Spleen (tissue), 11 donors: ENCODE measurements around the gene CENPP. TPM values are rescaled to one million over a fixed set of nuclear protein-coding genes. Genes with fewer than 3 reads are reported as not detected.

ENCODE experiments used
- DNase-seq: peaks from one replicate; pipeline ENCODE4 v3.0.0-alpha.2; 2020
- H3K27ac ChIP-seq, 8 donors: fragments of 200-600 bp; sonication (generic) in 7 of 8; 1 replicate in 4 of 8; 2 replicates in 4 of 8; pipeline versions ENCODE4 v1.5.0 to v1.8.0; 2016 to 2021; ENCODE audit warnings: inconsistent platforms in 4 of 8, mild to moderate bottlenecking in 4 of 8, moderate library complexity in 1 of 8
- H3K27me3 ChIP-seq, 7 donors: fragments of 200-600 bp; sonication (generic) in 6 of 7; replicated peaks in 1 of 7; 1 replicate in 4 of 7; 2 replicates in 3 of 7; pipeline versions ENCODE4 v1.5.0 to v1.8.0; 2016 to 2021; ENCODE audit warnings: inconsistent platforms in 3 of 7, mild to moderate bottlenecking in 1 of 7
- H3K36me3 ChIP-seq, 6 donors: fragments of 200-600 bp; sonication (generic) in 5 of 6; 1 replicate in 4 of 6; 2 replicates in 2 of 6; pipeline versions ENCODE4 v1.5.0 to v1.8.0; 2016 to 2021; ENCODE audit warnings: inconsistent platforms in 2 of 6
- H3K4me1 ChIP-seq, 6 donors: fragments of 200-600 bp; sonication (generic) in 5 of 6; 1 replicate in 3 of 6; 2 replicates in 3 of 6; pipeline versions ENCODE4 v1.5.0 to v1.8.0; 2016 to 2021; ENCODE audit warnings: inconsistent platforms in 3 of 6
- H3K4me3 ChIP-seq, 8 donors: fragments of 200-600 bp; sonication (generic) in 7 of 8; 1 replicate in 4 of 8; 2 replicates in 4 of 8; pipeline versions ENCODE4 v1.5.0 to v1.8.0; 2016 to 2021; ENCODE audit warnings: inconsistent platforms in 4 of 8, mild to moderate bottlenecking in 4 of 8, moderate library complexity in 2 of 8
- H3K9me3 ChIP-seq, 8 donors: fragments of 200-600 bp; sonication (generic) in 7 of 8; 1 replicate in 4 of 8; 2 replicates in 4 of 8; pipeline versions ENCODE4 v1.5.0 to v1.8.0; 2016 to 2021; ENCODE audit warnings: inconsistent platforms in 4 of 8
- CTCF ChIP-seq, 11 experiments: fragments of 200-600 bp in 7 of 11; fragments of 450-650 bp in 4 of 11; sonication (generic) in 4 of 11; IDR thresholded peaks in 8 of 11; conservative IDR thresholded peaks in 3 of 11; 1 replicate in 7 of 11; 2 replicates in 4 of 11; pipeline versions ENCODE4 v1.4.0 to v1.8.0; 2016 to 2021; ENCODE audit warnings: antibody characterized with exemption in 11 of 11, inconsistent platforms in 4 of 11, mild to moderate bottlenecking in 1 of 11
- POLR2A ChIP-seq, 3 donors: fragments of 450-650 bp; IDR thresholded peaks; one replicate each; pipeline ENCODE4 v1.5.1; 2017; ENCODE audit warnings: antibody characterized with exemption in 3 of 3, mild to moderate bottlenecking in 1 of 3
- POLR2AphosphoS5 ChIP-seq, 3 donors: sonication (generic); formaldehyde crosslinking; IDR thresholded peaks; one replicate each; pipeline ENCODE4 v1.5.1; 2017; ENCODE audit warnings: antibody characterized with exemption in 3 of 3
- WGBS, 5 donors: extraction: QIAGEN DNeasy Blood & Tissue Kit in 3 of 5; methylation state at CpG; one replicate each; pipeline versions ENCODE4 v1.1.5 to v1.1.7; 2013 to 2018; 5-methylcytosine and 5-hydroxymethylcytosine counted together
- intact Hi-C: fragments of 100-400 bp; cut with DNase I; formaldehyde crosslinking; loops from one replicate; pipeline ENCODE4 v1.15.0; 2023; ENCODE audit warnings: low total_unique reads
- polyA plus RNA-seq, 3 donors: library from polyadenylated mRNA; stranded (reverse); fragments of 200-250 nt; gene quantifications; one replicate each; pipeline ENCODE4 v1.2.1, GENCODE V29; 2013
- total RNA-seq, 7 donors: library from RNA; depleted of rRNA in 3 of 7; stranded (reverse); fragments of >200 nt in 3 of 7; fragmentation: NEBNext Ultra II Directional in 4 of 7; extraction: Animal tissue kit (Norgen Biotek cat#: 25700) in 4 of 7; gene quantifications; one replicate each; pipeline versions ENCODE4 v1.1.0 to v1.2.1, GENCODE V29; 2016 to 2021
- donor health status: healthy with polysubstance abuse.
- donor health status: DM: no; HTN: no; CAD: no; lungs with moderate emphysema.
- donor health status: DM: no; HTN: no; CAD: no.
- donor health status: Bipolar disorder and iron deficiency.
- donor health status: healthy.
- donor health status: DM: no; HTN: no; CAD: no.
- donor health status: DM: yes; HTN: yes; CAD: no.

CENPP gene
- total and polyA plus RNA-seq, 10 donors = 1.7 to 15.8 (median 6.2) TPM

- Histone ChIP-seq H3K36me3 (no peaks in the 10 kb centered on the region), H3K27me3 (no peaks in the 10 kb centered on the region), H3K4me1 (no peaks in the 10 kb centered on the region), H3K27ac (no peak overlapping the region), H3K4me3 (no peak overlapping the region), H3K9me3 (no peaks in the 10 kb centered on the region)
- intact Hi-C loops = no loop called here
- 96 to 100% (median 100%) methylated on average over 1 of the region's 1 CpG for WGBS, 5 donors
- no peak for DNase-seq
- TF ChIP-seq CTCF (IDR thresholded peaks at IDR 0.05 in 8 of 11, conservative IDR thresholded peaks at IDR 0.05 in 3 of 11) = no peak
- no peak for TF ChIP-seq POLR2AphosphoS5 (IDR thresholded peaks at IDR 0.05)
- no peak for TF ChIP-seq POLR2A (IDR thresholded peaks at IDR 0.05)
These were observed 199.1 kb downstream of the CENPP start for GRCh38 chr9:92524881-92525280.

GRCh38 chr9:92525306-92525705, 199.6 kb downstream of the CENPP start:
- no peaks in the 10 kb centered on the region for H3K27me3 ChIP-seq
- no peaks in the 10 kb centered on the region for H3K9me3 ChIP-seq
- intact Hi-C loops = no loop called here
- no peak for DNase-seq
- no peaks in the 10 kb centered on the region for H3K4me1 ChIP-seq
- WGBS, 5 donors = 93 to 98% (median 95%) methylated on average over 5 of the region's 5 CpGs
- no peak overlapping the region for H3K27ac ChIP-seq
- TF ChIP-seq POLR2A (IDR thresholded peaks at IDR 0.05) (no peak), POLR2AphosphoS5 (IDR thresholded peaks at IDR 0.05) (no peak), CTCF (IDR thresholded peaks at IDR 0.05 in 8 of 11, conservative IDR thresholded peaks at IDR 0.05 in 3 of 11) (no peak)
- no peak overlapping the region for H3K4me3 ChIP-seq
- no peaks in the 10 kb centered on the region for H3K36me3 ChIP-seq

- Histone ChIP-seq H3K4me3 (no peak overlapping the region), H3K36me3 (no peaks in the 10 kb centered on the region), H3K27ac (no peak overlapping the region), H3K9me3 (peaks cover 0 to 17% (median 0%) of the 10 kb centered on the region in 8 donors), H3K27me3 (no peaks in the 10 kb centered on the region), H3K4me1 (no peaks in the 10 kb centered on the region)
- intact Hi-C loops = no loop called here
- 81 to 100% (median 86%) methylated on average over 2 of the region's 2 CpGs for whole genome bisulfite sequencing, 5 donors
- TF ChIP-seq POLR2AphosphoS5 (IDR thresholded peaks at IDR 0.05) = no peak
- no peak for TF ChIP-seq CTCF (IDR thresholded peaks at IDR 0.05 in 8 of 11, conservative IDR thresholded peaks at IDR 0.05 in 3 of 11)
- no peak for TF ChIP-seq POLR2A (IDR thresholded peaks at IDR 0.05)
- no peak for DNase-seq
These were observed 201.6 kb downstream of the CENPP start for GRCh38 chr9:92527291-92527828.

- Histone ChIP-seq H3K4me3 (no peak overlapping the region), H3K27ac (no peak overlapping the region)
These were observed 202.2 kb downstream of the CENPP start for GRCh38 chr9:92527832-92528521.

More at GRCh38 chr9:92527832-92528521, 202.2 kb downstream of the CENPP start:
- Histone ChIP-seq H3K27me3 (no peaks in the 10 kb centered on the region), H3K36me3 (no peaks in the 10 kb centered on the region), H3K9me3 (peaks cover 0 to 19% (median 0%) of the 10 kb centered on the region in 8 donors), H3K4me1 (no peaks in the 10 kb centered on the region)
- DNase-seq = no peak
- intact Hi-C loops = no loop called here
- WGBS, 5 donors = 81 to 89% (median 84%) methylated on average over 4 of the region's 4 CpGs
- TF ChIP-seq POLR2A (IDR thresholded peaks at IDR 0.05) = no peak
- TF ChIP-seq CTCF (IDR thresholded peaks at IDR 0.05 in 8 of 11, conservative IDR thresholded peaks at IDR 0.05 in 3 of 11) = no peak
- no peak for TF ChIP-seq POLR2AphosphoS5 (IDR thresholded peaks at IDR 0.05)
